GM23338 (cell line): ENCODE data around the gene HSPA12B.

ENCODE experiments used
- CTCF ChIP-seq, 2 experiments: fragments of 200-600 bp in 1 of 2; sonication (generic) in 1 of 2; conservative IDR thresholded peaks; 2 replicates each; pipeline versions ENCODE4 v1.5.1 to v1.6.1; 2016 to 2017; ENCODE audit warnings: antibody characterized with exemption in 2 of 2, low read depth in 2 of 2, mild to moderate bottlenecking in 2 of 2, moderate library complexity in 1 of 2
- EZH2 ChIP-seq: fragments of 200-600 bp; sonication (generic); IDR thresholded peaks from one replicate; pipeline ENCODE4 v1.8.0; 2017; ENCODE audit warnings: antibody characterized with exemption, mild to moderate bottlenecking, low read depth; ENCODE audit not compliant: unreplicated experiment
- TF ChIP-seq, protein P1 (sequence below): IDR thresholded peaks from one replicate; pipeline ENCODE4 v1.6.1; 2018; ENCODE audit warnings: antibody characterized with exemption; ENCODE audit not compliant: unreplicated experiment

GRCh38 chr20:3686867-3687321 is 45.6 kb upstream of the HSPA12B start:
- peak in 1 of 2 experiments; percentile 53; a peak in 2 of 4 replicates for TF ChIP-seq CTCF (conservative IDR thresholded peaks at IDR 0.05; ENCODE audit: low read depth in 2 of 2)
- TF ChIP-seq, protein P1, sequence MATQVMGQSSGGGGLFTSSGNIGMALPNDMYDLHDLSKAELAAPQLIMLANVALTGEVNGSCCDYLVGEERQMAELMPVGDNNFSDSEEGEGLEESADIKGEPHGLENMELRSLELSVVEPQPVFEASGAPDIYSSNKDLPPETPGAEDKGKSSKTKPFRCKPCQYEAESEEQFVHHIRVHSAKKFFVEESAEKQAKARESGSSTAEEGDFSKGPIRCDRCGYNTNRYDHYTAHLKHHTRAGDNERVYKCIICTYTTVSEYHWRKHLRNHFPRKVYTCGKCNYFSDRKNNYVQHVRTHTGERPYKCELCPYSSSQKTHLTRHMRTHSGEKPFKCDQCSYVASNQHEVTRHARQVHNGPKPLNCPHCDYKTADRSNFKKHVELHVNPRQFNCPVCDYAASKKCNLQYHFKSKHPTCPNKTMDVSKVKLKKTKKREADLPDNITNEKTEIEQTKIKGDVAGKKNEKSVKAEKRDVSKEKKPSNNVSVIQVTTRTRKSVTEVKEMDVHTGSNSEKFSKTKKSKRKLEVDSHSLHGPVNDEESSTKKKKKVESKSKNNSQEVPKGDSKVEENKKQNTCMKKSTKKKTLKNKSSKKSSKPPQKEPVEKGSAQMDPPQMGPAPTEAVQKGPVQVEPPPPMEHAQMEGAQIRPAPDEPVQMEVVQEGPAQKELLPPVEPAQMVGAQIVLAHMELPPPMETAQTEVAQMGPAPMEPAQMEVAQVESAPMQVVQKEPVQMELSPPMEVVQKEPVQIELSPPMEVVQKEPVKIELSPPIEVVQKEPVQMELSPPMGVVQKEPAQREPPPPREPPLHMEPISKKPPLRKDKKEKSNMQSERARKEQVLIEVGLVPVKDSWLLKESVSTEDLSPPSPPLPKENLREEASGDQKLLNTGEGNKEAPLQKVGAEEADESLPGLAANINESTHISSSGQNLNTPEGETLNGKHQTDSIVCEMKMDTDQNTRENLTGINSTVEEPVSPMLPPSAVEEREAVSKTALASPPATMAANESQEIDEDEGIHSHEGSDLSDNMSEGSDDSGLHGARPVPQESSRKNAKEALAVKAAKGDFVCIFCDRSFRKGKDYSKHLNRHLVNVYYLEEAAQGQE = no peak
- TF ChIP-seq EZH2 = no peak
